Ecto neural progenitor cell (in vitro differentiated cells): ENCODE data around the gene ALPL.
"Not testable (repeated sequence)": the region's sequence is repeated elsewhere in the genome, so short reads cannot be mapped to it uniquely, and the experiment has no call there.

Experiments
- DNase-seq: peaks from one replicate; pipeline ENCODE4 v3.0.0-alpha.2; 2018; ENCODE audit warnings: low spot score

The ALPL gene

DNA sequence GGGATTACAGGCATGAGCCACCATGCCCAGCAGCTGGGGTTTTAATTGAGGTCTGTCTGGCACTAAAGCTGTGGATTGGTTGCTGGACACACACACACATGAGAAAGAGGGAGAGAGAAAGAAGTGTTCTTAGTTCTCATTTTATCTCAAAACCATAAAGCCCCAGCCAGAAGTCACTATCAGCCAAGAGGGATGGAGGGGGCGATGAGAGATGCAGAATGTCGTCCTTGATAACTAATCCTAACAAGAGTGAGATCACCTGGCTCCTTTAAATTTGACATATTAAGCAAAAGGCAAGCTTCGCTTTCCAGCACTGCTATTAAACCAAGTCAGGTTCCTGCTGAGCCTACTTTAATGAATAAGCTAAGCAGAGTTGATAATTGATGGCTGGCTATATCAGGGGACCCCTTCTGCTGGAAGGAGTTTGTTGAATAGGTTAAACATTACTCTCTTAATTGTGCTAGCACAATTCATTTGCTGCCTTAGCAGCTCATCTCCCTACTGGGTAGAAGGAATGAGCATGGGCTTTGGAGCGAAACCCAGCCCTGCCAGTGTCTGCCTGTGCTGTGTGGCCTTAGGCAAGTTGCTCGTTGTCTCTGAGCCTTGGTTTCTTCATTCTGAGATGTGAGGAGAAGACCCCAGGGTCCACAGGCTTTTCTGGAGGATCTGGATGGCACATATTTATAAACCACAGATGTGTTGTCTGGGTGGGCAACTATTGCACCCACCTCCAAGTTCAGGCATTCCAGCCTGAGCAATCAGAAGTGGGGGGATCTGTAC is 50.8 kb downstream of the ALPL start:
- no peak for DNase-seq

DNA sequence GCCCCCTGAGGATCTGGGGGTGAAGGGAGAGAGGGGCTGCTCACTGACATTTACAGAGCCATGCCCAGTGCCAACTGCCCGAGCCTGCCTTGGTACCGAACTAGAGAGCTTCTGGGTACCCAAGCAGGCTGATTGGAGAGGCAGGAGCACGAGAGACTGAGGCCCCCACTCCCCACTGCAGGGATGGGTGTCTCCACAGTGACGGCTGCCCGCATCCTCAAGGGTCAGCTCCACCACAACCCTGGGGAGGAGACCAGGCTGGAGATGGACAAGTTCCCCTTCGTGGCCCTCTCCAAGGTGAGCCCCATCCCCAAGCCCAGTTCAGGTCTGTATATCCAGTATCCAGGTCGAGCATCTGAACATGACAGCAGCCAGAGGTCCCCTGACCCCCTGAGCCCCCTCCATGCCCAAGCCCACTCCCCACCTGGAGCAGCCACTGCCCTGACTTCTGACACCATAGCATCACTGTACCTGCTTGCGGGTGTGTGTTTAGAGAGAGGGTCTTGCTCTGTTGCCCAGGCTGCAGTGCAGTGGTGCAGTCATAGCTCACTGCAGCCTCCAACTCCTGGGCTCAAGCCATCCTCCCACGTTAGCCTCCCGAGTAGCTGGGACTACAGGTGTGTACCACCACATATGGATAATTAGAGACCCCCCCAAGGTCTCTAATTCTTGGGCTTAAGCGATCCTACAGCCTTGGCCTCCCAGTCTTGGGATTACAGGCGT is 51.9 kb downstream of the ALPL start:
- no peak for DNase-seq

DNA sequence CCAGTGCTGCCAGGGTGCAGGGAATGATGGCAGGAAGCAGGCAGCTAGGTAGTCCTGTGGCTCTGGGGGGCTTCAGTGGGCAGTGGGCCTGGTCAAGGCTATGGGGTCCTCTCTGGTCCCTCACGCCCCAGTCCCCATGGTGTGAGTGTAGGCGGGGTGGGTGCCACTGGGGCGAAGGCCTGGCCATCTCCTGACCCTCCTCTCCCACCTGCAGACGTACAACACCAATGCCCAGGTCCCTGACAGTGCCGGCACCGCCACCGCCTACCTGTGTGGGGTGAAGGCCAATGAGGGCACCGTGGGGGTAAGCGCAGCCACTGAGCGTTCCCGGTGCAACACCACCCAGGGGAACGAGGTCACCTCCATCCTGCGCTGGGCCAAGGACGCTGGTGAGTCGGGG is 53.7 kb downstream of the ALPL start:
- DNase-seq, result no peak

DNA sequence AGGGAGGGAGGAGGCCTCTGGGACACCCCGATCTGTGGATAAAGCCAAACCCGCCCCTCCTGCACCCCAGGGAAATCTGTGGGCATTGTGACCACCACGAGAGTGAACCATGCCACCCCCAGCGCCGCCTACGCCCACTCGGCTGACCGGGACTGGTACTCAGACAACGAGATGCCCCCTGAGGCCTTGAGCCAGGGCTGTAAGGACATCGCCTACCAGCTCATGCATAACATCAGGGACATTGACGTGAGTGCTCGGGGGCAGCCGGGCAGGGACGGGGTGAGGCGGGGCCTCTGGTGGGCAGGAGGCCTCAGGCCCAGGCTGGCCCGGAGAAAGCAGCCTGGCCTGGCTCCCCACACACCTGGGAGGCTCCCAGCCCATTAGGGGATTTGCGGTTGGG is 54.7 kb downstream of the ALPL start:
- DNase-seq, result no peak

DNA sequence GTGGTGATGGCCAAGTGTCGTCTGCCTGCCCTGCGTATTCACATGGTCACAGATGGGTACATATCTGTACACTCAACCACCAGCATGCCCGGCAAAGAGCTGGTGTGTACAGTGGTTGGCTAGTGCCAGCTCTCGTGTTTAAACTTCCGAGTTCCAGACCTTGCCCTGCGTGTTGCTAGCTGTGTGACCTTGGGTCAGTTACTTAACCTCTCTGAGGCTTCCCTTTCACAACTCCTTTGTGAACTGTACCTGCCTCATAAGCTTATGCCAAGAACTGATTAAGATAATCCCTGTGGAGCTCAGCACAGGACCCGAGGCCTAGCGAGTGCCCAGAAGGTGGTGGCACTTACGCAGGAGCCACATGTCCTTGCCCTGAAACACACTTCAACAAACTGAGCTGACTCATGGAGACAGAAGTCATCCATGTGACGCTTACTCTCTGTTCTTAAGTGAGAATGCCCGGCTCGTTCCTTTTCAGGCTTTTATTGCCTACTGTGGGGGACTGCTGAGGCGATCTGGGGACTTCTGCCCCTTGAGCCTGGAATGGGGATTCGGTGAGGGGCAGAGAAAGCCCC is 55.4 kb downstream of the ALPL start:
- no peak for DNase-seq

DNA sequence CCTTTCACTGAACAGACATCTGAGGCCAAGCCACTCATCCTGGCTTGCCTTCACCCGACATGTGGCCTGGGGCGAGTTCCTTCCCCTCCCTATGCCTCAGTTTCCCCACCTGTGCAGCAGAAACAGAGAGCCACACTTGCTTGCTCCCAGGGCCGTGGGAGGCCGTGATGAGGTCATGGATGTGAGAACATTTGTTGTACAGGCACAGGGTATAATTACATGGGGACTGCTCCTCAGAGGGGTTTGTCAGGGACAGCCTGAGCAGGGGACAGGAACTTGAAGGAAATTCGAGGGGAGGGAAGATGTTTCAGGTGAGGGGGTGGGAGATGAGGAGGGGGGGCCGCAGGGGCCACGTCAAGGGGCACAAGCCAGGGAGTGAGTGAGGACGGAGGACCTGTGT is 56.1 kb downstream of the ALPL start:
- DNase-seq, result no peak

DNA sequence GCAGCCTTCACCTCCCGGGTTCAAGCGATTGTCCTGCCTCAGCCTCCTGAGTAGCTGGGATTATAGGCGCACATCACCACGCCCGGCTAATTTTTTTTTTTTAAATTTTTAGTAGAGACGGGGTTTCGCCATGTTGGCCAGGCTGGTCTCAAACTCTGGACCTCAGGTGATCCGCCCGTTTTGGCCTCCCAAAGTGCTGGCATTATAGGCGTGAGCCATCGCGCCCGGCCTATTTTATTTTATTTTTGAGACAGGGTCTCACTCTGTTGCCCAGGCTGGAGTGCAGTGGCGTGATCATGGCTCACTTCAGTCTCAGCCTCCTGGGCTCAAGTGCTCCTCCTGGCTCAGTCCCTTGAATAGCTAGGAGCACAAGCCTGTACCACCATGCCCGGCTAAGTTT is 57.1 kb downstream of the ALPL start:
- DNase-seq, result not testable (repeated sequence)

DNA sequence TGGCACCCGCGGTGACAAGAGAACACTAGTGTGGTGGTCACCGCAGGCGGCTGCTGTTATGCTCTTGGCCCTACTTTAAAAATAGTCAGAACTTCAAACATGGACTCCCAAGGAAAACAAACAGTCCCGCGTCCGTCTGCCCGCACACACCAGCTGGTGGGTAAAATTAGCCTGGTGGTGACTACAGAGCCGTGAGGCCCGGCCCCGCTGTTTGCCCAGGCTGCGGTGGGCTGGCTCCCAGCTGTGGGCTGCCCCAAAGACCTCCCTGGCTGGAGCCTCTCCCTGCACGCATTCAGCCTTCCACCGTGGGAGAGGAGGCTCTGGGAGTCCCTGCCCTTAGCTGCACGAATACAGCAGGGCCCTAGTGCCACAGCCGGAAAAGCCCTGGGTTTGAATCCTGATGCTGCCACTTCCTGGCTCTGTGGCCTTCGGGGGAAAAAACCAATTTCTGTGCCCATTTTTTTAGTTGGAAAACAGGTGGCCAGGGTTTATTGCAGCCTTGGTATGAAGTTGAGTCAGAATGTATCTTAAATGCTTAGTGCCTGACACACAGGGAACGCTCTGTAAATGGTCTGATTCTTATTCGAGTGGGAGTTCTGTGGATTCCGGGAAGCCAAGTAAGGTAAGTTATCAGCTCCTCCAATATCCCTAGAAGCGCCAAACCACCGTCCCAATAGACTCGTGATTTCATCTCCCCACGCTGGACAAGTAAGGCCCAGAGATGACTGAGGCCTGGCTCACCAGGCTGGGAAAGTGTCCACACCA is 58.2 kb downstream of the ALPL start:
- DNase-seq, result no peak

DNA sequence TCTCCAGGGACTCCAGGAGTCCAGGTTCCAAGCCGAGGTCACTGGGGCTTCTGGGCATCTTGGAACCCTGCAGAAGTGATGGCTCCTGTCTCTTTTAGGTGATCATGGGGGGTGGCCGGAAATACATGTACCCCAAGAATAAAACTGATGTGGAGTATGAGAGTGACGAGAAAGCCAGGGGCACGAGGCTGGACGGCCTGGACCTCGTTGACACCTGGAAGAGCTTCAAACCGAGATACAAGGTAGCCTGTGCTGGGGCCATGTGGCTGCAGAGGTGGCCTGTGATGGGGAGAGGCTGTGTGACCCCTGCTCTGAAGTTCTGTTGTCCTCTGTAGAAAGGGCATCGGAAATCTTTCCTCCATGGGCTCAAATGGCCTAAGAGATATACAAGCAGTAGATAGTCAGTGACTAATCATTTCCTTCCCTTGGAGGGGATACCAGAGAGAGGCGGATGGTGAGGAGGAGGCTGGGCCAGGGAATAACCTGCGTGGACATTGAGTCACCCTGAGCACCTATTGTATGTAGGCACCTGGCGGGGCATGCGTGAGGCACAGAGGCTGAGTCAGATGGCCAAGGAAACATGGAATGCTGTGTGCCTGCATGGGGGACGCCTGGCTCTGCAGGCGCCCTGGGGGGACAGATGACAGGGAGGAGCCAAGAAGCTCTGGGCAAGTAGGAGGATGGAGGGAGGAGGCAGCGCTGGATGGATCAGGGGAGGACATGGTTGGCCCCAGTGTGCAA is 59.0 kb downstream of the ALPL start:
- no peak for DNase-seq

DNA sequence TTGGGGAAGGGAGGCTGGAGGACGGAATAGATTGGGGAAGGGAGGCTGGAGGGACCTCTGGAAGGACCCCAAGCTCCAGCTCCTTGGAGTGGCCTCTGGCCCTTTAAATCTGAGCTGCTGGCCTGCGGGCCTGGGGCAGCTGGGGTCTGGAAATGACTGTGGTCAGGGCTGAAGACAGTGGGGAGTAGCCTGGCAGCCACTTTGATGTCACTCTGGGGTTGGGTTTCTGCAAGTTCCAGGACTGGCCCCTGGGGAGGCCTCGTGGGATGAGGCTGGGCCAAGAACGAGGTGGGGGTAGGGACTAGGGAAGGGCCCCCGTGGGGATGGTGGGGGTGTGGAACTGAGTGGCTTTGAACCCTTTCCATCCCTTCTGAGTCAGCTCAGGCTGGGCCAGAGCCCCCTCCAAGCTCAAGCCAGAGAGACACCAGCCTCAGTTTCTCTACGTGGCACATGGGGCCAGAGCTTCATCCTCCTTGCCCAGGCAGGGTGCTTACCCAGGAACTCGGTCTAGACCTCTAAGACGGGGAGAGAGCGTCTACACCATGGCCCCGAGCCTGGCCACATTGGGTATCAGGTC is 59.7 kb downstream of the ALPL start:
- DNase-seq, result no peak

DNA sequence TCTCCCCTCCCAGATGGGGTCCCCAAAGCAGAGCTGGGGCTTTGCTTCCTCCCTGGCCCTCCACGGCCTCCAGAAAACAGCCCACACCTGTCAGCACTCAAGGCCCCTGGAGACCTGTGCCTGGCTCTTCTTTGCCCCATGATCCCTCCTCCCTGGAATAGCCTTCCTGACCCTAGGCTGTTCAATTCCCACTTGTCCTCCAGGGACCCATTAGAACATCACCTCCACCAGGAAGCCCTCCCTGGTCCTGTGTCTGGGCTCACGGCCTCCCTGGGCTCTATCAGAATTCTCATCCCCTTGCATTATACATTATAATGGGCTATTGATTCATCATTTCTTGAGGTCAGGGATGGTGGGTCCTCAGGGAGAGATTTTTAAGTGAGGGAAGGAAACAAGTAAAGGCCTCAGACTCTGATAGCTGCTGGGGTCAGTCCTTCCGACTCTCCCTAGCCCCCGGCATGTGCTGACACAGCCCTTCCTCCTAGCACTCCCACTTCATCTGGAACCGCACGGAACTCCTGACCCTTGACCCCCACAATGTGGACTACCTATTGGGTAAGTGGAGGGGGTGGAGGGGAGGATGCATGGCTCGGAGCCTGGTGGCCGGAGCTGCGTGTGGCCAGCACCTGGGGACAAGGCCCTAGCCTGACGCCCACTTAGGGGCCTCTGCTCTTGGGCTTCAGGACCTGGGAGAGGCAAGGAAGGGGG is 60.8 kb downstream of the ALPL start:
- DNase-seq, result no peak

DNA sequence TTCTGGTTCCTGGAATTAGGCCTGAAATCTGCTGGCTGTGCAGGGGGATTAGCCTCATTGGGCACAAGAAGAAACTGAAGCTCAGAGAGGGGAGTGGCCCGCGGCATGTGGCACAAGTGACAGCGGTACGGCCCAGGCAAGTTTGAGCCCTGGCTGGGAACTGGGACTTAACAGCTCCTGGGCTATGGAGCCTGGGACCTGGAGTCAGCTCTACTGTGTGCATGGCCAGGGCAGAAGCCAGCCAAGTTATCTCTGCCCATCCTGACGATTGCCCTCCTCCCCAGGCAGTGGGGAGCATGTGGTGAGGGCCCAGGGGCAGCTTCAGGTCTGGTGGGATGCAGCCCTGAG is 61.3 kb downstream of the ALPL start:
- no peak for DNase-seq

DNA sequence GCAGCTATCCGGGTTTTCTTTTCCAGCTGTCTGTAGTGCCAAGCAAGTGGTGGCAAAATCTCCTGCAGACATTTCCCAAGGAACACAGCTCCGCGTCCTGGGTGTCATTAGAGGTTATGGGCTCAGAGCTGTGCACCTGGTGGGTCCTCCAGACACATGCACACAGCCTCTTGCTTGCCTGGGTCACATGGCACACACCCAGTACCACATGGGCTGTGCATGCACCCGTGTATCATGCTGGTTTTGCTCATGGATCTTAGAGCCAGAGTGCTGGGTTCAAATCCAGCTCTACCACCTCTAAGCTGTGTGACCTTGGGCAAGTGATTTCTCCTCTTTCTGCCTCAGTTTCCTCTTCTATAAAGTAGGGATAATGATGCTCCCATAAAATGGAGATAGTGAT is 61.7 kb downstream of the ALPL start:
- DNase-seq, result no peak

DNA sequence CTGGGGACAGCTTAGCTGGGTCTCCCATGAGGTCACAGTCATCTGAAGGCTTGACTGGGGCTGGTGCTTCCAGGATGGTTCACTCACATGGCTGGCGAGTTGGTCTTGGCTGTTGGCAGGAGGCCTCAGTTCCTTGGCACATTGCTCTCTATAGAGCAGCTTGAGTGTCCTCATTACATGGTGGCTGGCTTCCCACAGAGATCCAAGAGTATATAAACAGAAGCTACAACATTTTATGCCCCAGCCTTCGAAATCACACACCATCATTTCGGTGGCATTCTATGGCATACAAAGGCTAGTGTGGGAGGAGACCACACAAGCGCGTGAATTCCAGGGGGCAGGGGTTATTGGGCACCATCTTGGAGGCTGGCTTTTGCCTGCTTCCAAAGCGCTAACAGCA is 63.0 kb downstream of the ALPL start:
- no peak for DNase-seq

DNA sequence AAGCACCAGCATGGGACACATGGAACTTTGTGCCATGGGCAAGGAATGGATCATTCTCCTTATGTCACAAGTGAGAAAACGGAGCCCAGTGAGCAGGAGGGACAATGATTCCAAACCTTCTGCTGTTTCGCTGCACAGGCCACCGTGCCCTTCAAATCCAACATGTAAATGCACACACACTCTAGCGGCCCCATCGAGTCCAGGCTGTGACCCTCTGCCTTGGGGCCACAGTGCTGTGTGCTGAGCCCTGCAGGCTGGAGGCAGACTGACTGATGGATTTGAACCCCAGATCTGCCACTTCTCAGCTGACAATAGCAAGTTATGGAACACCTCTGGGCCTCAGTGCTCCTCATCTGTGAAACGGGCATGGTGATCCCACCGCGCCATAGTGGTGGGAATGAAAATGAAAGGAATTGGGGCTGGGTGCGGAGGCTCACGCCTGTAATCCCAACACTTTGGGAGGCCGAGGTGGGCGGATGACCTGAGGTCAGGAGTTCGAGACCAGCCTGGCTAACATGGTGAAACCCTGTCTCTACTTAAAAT is 63.6 kb downstream of the ALPL start:
- no peak for DNase-seq

DNA sequence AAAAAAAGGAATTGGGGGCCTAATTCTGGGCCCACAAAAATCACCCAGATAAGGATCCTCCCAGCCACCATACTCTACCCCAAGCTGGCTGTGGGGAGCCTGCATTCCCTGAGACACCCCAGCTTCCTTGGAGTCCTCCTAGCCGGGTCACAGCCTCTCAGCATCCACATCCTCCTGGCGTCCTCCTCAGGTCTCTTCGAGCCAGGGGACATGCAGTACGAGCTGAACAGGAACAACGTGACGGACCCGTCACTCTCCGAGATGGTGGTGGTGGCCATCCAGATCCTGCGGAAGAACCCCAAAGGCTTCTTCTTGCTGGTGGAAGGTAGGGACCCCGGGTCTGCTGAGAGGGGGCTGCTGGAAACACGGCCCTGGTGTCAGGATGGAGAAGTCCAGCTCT is 64.3 kb downstream of the ALPL start:
- no peak for DNase-seq

DNA sequence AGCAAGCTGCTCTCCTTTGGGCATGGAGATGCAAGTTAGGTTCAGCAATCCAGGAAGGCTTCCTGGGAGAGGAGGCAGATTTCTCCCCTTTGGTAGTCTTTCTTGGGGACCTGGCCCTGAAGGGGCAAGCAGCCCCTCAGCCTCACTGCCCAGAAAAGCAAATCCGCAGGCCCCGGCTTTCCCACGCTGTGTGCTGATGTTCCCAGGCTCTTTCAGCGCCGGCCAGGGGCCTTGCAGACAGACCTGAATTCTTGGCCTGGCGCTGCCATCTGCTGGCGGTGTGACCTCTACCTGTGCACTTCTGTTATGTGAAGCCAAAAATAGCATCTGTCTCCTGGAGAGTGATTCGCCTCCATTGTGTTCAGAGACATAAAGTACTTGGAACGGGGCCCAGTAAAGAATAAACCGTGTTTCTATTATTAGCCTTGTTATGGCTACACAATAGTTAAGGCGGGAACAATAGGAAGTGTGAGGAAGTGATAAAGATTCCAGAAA is 64.8 kb downstream of the ALPL start:
- DNase-seq, result peak; percentile 80

DNA sequence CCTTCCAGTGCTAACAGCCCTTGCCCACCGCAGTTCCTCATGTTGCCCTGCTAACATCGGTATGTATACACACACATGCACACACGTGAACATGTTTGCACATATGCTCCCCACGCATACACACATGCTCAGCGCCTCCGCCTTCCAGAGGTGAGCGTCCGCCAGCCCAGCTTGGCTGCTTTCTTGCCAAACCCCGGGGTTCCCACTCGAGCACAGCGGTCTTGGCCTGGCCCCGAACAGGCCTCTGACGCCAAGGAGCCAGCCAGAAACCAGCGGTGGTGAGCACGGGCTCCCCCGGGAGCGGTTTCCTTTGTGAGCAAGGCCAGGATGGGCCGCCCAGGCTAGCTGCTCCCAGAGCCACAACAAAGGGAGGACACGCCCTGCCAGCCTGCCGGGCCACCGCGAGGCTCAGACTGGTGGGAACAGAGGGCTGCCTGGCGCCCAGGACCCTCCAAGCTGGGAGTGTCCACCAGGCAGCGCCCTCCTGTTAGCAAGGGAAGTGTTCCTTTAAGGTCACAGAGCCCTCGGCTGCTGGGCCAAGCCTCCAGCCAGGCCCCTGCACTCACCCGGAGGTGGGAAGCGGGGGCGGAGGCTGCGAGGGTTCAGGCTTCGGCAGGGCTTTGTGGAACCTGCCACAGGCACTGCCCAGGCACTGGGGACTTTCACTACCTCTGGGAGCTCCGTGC is 65.4 kb downstream of the ALPL start:
- DNase-seq, result peak; percentile 84

DNA sequence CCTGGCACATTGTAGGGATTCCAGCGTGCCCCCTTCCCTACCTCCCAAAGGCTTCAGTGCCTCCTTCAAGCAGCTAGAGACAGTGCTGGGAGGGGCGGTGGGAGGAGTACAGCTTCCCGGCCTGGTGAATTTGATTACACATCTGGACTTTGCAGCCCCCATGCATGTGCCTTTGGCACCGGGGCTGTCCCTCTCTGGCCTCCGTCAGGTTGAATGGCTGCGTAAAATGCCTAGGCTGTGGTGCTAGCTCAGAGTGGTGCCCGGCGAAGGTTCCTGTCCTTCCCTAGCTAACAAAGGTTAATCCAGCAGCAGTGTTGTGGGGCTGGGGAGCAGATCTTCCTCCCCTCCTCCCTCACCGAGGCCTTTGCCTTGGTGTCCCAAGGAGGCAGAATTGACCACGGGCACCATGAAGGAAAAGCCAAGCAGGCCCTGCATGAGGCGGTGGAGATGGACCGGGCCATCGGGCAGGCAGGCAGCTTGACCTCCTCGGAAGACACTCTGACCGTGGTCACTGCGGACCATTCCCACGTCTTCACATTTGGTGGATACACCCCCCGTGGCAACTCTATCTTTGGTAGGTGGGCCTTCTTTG is 66.2 kb downstream of the ALPL start:
- no peak for DNase-seq
